ENCODE data around the gene CNP. TPM values are rescaled to one million over a fixed set of nuclear protein-coding genes. Genes with fewer than 3 reads are reported as not detected.
"Not testable (repeated sequence)": the region's sequence is repeated elsewhere in the genome, so short reads cannot be mapped to it uniquely, and the experiment has no call there.

The CNP gene
- total RNA-seq, 1 donor from 2014 or later = 72.9 TPM

DNA sequence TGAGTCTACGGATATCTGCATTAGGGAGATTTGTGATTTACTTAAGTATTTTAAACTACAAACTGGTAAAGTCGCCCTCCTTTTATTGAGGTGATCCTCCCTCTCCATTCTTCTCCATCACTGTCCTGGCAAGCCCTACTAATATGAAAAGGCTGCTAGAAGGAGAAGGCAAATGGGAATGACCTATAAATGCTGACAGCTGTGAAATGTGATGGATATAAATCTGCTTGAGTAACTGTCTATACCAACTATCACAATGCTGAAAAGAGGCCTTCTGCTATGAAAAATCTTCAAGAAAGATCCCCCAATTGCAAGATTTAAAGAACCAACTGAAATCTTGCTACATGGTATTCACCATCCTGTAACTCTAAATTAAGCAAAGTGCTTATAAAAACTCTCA is 35.1 kb downstream of the CNP start:
- Histone ChIP-seq H3K27me3 (no peaks in the 10 kb centered on the region), H3K27ac (no peak overlapping the region), H3K9me3 (no peaks in the 10 kb centered on the region), H3K4me1 (peaks cover 0 to 3% of the 10 kb centered on the region in 2 donors), H3K36me3 (peaks cover 56 to 64% of the 10 kb centered on the region in 2 donors), H3K4me3 (no peak overlapping the region)
- TF ChIP-seq, protein P1, sequence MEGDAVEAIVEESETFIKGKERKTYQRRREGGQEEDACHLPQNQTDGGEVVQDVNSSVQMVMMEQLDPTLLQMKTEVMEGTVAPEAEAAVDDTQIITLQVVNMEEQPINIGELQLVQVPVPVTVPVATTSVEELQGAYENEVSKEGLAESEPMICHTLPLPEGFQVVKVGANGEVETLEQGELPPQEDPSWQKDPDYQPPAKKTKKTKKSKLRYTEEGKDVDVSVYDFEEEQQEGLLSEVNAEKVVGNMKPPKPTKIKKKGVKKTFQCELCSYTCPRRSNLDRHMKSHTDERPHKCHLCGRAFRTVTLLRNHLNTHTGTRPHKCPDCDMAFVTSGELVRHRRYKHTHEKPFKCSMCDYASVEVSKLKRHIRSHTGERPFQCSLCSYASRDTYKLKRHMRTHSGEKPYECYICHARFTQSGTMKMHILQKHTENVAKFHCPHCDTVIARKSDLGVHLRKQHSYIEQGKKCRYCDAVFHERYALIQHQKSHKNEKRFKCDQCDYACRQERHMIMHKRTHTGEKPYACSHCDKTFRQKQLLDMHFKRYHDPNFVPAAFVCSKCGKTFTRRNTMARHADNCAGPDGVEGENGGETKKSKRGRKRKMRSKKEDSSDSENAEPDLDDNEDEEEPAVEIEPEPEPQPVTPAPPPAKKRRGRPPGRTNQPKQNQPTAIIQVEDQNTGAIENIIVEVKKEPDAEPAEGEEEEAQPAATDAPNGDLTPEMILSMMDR (IDR thresholded peaks at IDR 0.05) = no peak
- intact Hi-C loops (cut with DNase I) = no loop called here
- DNase-seq (ENCODE audit: low spot score in 2 of 2) = no peak

DNA sequence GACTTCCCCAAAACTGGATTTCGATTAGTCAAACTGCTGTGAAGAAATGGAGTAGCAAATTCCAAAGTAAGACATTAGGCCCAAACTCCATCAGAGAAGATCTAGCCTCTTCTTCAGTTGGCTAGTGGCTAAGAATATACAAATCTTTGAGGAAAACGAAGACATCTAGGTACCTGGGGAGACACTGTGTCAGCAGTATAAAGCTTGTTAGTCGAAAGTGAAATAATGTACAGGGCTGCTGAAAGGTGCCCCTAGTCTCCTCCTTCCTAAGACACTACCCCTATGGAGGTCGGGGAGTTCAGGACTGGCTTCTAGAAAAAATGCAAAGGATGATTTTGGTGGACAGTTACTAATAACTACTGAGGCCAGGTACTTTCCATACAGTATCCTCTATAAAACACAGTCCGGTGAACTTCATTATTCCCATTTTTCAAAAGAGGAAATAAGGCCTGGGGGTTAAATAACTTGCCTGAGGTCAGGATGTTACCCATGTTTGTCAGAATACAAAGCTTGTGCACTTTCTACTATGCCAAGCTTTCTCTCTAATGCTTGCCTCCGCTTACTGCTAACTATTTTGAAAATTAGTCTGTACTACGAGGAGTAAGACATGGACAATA is 35.7 kb downstream of the CNP start:
- TF ChIP-seq, protein P1 (IDR thresholded peaks at IDR 0.05) = no peak
- DNase-seq (ENCODE audit: low spot score in 2 of 2) = no peak
- Histone ChIP-seq H3K36me3 (peaks cover 50 to 59% of the 10 kb centered on the region in 2 donors), H3K9me3 (no peaks in the 10 kb centered on the region), H3K4me1 (peaks cover 0 to 3% of the 10 kb centered on the region in 2 donors), H3K27ac (no peak overlapping the region), H3K27me3 (no peaks in the 10 kb centered on the region), H3K4me3 (no peak overlapping the region)
- intact Hi-C loops (cut with DNase I) = no loop called here

DNA sequence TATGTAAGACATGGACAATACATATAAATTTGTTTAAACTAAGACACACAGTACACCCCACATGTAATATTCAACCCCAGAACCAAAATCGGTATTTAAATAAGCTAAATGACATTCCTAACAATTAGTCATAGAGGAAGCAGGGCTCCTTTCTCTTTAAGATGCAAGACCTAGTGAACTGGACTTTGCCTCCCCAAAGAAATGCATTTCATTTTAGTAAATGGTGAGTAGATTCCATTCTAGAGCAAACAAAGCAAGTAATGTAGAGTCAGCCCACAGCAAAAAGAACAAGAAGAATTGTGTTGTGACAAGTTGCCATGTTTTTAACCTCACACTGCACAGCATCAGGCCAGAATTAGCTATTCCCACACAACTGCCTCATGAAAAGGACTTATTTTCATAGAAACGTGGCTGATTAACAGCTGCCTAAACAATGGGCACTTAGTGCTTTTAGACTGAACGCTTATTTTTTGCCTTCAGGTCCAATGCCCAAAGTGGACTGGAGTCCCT is 36.3 kb downstream of the CNP start:
- H3K27me3 ChIP-seq = no peaks in the 10 kb centered on the region
- no peaks in the 10 kb centered on the region for H3K9me3 ChIP-seq
- TF ChIP-seq, protein P1 (IDR thresholded peaks at IDR 0.05) = no peak
- H3K27ac ChIP-seq = no peak overlapping the region
- peaks cover 45 to 53% of the 10 kb centered on the region in 2 donors for H3K36me3 ChIP-seq
- peaks cover 0 to 6% of the 10 kb centered on the region in 2 donors for H3K4me1 ChIP-seq
- intact Hi-C loops (cut with DNase I) = no loop called here
- no peak overlapping the region for H3K4me3 ChIP-seq
- DNase-seq (ENCODE audit: low spot score in 2 of 2) = no peak

DNA sequence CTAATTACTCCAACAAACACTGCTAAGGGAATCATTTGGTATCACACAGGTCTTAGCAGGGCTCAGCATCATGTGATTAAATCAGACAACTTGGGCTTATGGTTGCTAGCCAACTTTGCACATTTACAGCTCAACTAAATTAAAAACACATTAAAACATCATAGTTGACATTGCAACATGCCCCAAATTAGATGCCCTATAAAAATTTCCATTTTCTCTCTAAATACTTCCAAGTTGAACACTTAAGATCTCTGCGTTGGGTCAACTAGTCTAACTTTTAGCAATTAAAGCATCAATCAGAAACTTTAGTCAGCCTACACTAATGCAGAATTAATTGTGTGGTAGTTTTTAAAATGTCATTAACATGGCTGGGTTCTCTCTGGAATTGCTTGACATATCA is 38.6 kb downstream of the CNP start:
- Histone ChIP-seq H3K27ac (no peak overlapping the region), H3K4me3 (no peak overlapping the region), H3K4me1 (peaks cover 0 to 9% of the 10 kb centered on the region in 2 donors), H3K27me3 (no peaks in the 10 kb centered on the region), H3K36me3 (peaks cover 27 to 34% of the 10 kb centered on the region in 2 donors), H3K9me3 (no peaks in the 10 kb centered on the region)
- intact Hi-C loops (cut with DNase I) = no loop called here
- TF ChIP-seq, protein P1 (IDR thresholded peaks at IDR 0.05) = no peak
- DNase-seq (ENCODE audit: low spot score in 2 of 2) = no peak

DNA sequence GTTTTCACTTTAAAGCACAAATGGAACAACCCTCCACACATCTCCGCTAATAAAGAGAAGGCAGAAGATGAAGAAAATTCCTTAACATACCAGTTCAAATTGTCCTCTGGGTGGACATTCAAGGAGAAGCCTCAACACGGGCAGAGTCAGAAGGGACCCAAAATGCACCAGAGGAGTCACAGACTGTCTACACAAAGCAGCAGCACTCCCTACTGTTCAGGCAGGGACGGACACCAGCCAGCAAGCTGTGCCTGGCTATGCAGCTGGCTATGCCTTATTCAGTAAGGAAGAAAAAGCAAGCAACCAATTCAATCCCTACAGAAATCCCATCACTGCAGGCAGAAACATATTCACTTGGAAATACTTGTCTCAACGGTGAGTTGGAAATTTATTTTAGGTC is 42.6 kb downstream of the CNP start:
- Histone ChIP-seq H3K27ac (no peak overlapping the region), H3K4me1 (peaks cover 0 to 32% of the 10 kb centered on the region in 2 donors), H3K9me3 (no peaks in the 10 kb centered on the region), H3K36me3 (peaks cover 4% of the 10 kb centered on the region in 2 donors), H3K27me3 (no peaks in the 10 kb centered on the region), H3K4me3 (no peak overlapping the region)
- TF ChIP-seq, protein P1 (IDR thresholded peaks at IDR 0.05) = no peak
- intact Hi-C loops (cut with DNase I) = no loop called here
- DNase-seq (ENCODE audit: low spot score in 2 of 2) = no peak

DNA sequence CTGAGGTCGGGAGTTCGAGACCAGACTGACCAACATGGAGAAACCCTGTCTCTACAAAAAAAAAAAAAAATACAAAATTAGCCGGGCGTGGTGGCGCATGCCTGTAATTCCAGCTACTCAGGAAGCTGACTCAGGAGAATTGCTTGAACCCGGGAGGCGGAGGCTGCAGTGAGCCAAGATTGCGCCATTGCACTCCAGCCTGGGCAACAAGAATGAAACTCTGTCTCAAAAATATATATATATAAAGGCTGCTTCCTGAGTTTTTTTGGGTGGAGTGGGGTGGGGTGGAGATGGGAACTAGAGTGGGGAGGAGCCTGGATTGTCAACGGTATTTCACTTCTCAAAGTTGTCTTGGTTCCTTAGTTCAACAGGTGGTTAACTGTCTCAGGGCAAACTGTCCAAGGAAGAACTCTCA is 43.7 kb downstream of the CNP start:
- H3K4me3 ChIP-seq; H3K27ac ChIP-seq; H3K27me3 ChIP-seq; H3K9me3 ChIP-seq; intact Hi-C loops (cut with DNase I); H3K36me3 ChIP-seq; DNase-seq (ENCODE audit: low spot score in 2 of 2): not testable (repeated sequence)
- peaks cover 0 to 41% of the 10 kb centered on the region in 2 donors for H3K4me1 ChIP-seq
